ENCODE measurements around the gene GJA5. TPM values are rescaled to one million over a fixed set of nuclear protein-coding genes. Genes with fewer than 3 reads are reported as not detected.

GJA5 gene
- total RNA-seq, 1 experiment from 2014 or later = 0.39 TPM

- no peak overlapping the region for H4K5ac ChIP-seq (ENCODE audit: insufficient read length, low read depth, low read length)
- H2BK120ac ChIP-seq (ENCODE audit: low read depth, low read length, poor library complexity, severe bottlenecking) = no peak overlapping the region
- no peak overlapping the region for H3K27ac ChIP-seq (ENCODE audit: insufficient read length, low read depth, low read length)
- H2BK5ac ChIP-seq (ENCODE audit: insufficient read length, low read length) = no peak overlapping the region
- Mint-ChIP-seq H3K27me3 (ENCODE audit: low read depth) (no peaks in the 10 kb centered on the region), H3K27ac (no peak overlapping the region), H3K4me1 (peaks cover 25 to 28% of the 10 kb centered on the region in 2 experiments), H3K4me3 (no peak overlapping the region), H3K9me3 (peaks cover 11% of the 10 kb centered on the region in 2 experiments), H3K36me3 (ENCODE audit: insufficient read depth in 1 of 3, low read depth in 3 of 3) (peaks cover 2 to 6% (median 3%) of the 10 kb centered on the region in 3 experiments; a peak in 3 of 7 replicates)
- no peak overlapping the region for H4K8ac ChIP-seq (replicated peaks; ENCODE audit: insufficient read length, low read depth, low read length)
- no peak overlapping the region for H2AK5ac ChIP-seq (ENCODE audit: insufficient read length, low read length)
- no peak overlapping the region for H3K4ac ChIP-seq (ENCODE audit: low read depth, low read length)
- peaks cover 4% of the 10 kb centered on the region for H3K9me3 ChIP-seq (ENCODE audit: control insufficient read depth, low read depth, low read length)
- H2BK12ac ChIP-seq (ENCODE audit: insufficient read length, low read depth, low read length) = no peak overlapping the region
- no CpG with 5 or more reads among the region's 1 CpG for WGBS (ENCODE audit: extremely low coverage, insufficient read length, low lambda C conversion rate)
- H4K91ac ChIP-seq (ENCODE audit: insufficient read length, low read depth, low read length) = no peak overlapping the region
- H3K27me3 ChIP-seq (ENCODE audit: insufficient read depth, low read length) = peaks cover 3% of the 10 kb centered on the region; the same call in 1 of the 2 replicates
- no peaks in the 10 kb centered on the region for H3K23me2 ChIP-seq (ENCODE audit: insufficient read length, low read depth, low read length, poor library complexity, severe bottlenecking)
- H3K14ac ChIP-seq (ENCODE audit: insufficient read depth, low read length) = no peak overlapping the region
- H3K79me1 ChIP-seq (ENCODE audit: insufficient read depth, low read depth, low read length, poor library complexity, severe bottlenecking) = no peaks in the 10 kb centered on the region
- no peak overlapping the region for H3K18ac ChIP-seq (ENCODE audit: insufficient read length, low read depth, low read length)
- no peak overlapping the region for H3K56ac ChIP-seq (ENCODE audit: insufficient read length, low read depth, low read length)
- H3K9ac ChIP-seq (ENCODE audit: extremely low read depth, insufficient read length, low read length) = no peak overlapping the region
- no peak overlapping the region for H2BK20ac ChIP-seq (ENCODE audit: low read depth, low read length, poor library complexity, severe bottlenecking)
- no peak overlapping the region for H2AFZ ChIP-seq (ENCODE audit: low read length)
- DNase-seq = no peak
- no peaks in the 10 kb centered on the region for H3K79me2 ChIP-seq (ENCODE audit: insufficient read depth, low read length)
- no peak overlapping the region for H3K23ac ChIP-seq (ENCODE audit: insufficient read length, low read depth, low read length)
- H3K4me1 ChIP-seq (ENCODE audit: insufficient read depth, low read length) = peaks cover 2% of the 10 kb centered on the region; the same call in 1 of the 2 replicates
- H2BK15ac ChIP-seq (ENCODE audit: low read depth, low read length) = no peak overlapping the region
- TF ChIP-seq, protein P1, sequence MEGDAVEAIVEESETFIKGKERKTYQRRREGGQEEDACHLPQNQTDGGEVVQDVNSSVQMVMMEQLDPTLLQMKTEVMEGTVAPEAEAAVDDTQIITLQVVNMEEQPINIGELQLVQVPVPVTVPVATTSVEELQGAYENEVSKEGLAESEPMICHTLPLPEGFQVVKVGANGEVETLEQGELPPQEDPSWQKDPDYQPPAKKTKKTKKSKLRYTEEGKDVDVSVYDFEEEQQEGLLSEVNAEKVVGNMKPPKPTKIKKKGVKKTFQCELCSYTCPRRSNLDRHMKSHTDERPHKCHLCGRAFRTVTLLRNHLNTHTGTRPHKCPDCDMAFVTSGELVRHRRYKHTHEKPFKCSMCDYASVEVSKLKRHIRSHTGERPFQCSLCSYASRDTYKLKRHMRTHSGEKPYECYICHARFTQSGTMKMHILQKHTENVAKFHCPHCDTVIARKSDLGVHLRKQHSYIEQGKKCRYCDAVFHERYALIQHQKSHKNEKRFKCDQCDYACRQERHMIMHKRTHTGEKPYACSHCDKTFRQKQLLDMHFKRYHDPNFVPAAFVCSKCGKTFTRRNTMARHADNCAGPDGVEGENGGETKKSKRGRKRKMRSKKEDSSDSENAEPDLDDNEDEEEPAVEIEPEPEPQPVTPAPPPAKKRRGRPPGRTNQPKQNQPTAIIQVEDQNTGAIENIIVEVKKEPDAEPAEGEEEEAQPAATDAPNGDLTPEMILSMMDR (conservative IDR thresholded peaks at IDR 0.05) = no peak
- H3K4me2 ChIP-seq (ENCODE audit: insufficient read depth, insufficient read length, low read length) = no peak overlapping the region
- H3T11ph ChIP-seq (ENCODE audit: low read length) = no peak overlapping the region
- no peaks in the 10 kb centered on the region for H4K20me1 ChIP-seq (ENCODE audit: control insufficient read depth, insufficient read depth, insufficient read length)
Observed at GRCh38 chr1:147721716-147722115, 38.7 kb downstream of the GJA5 start.
